Measurements from ENCODE around the gene CALCR.
"Not testable (repeated sequence)": the region's sequence is repeated elsewhere in the genome, so short reads cannot be mapped to it uniquely, and the experiment has no call there.

Gene CALCR

GRCh38 chr7:93562106-93562505 is 12.4 kb downstream of the CALCR start:
- no peak for DNase-seq (ENCODE audit: low read depth)

- DNase-seq (ENCODE audit: low read depth) = no peak
Measured at GRCh38 chr7:93559639-93560491, 14.7 kb downstream of the CALCR start.

GRCh38 chr7:93558705-93559614 is 15.6 kb downstream of the CALCR start:
- DNase-seq (ENCODE audit: low read depth) = no peak

GRCh38 chr7:93551931-93552330 is 22.6 kb downstream of the CALCR start:
- DNase-seq (ENCODE audit: low read depth) = no peak

GRCh38 chr7:93551063-93551895 is 23.2 kb downstream of the CALCR start:
- DNase-seq (ENCODE audit: low read depth) = peak; percentile 49

- no peak for DNase-seq (ENCODE audit: low read depth)
Measured at GRCh38 chr7:93547716-93548115, 26.8 kb downstream of the CALCR start.

- DNase-seq (ENCODE audit: low read depth) = no peak
Measured at GRCh38 chr7:93544691-93545090, 29.8 kb downstream of the CALCR start.

GRCh38 chr7:93538061-93538460 is 36.5 kb downstream of the CALCR start:
- DNase-seq (ENCODE audit: low read depth) = peak; percentile 17

GRCh38 chr7:93535616-93536015 is 38.9 kb downstream of the CALCR start:
- no peak for DNase-seq (ENCODE audit: low read depth)

GRCh38 chr7:93530701-93531100 is 43.8 kb downstream of the CALCR start:
- DNase-seq (ENCODE audit: low read depth) = no peak

GRCh38 chr7:93516834-93517233 is 57.7 kb downstream of the CALCR start:
- no peak for DNase-seq (ENCODE audit: low read depth)

- peak; percentile 1 for DNase-seq (ENCODE audit: low read depth)
Measured at GRCh38 chr7:93515144-93515543, 59.4 kb downstream of the CALCR start.

GRCh38 chr7:93509303-93509702 is 65.2 kb downstream of the CALCR start:
- no peak for DNase-seq (ENCODE audit: low read depth)

- DNase-seq (ENCODE audit: low read depth) = no peak
Measured at GRCh38 chr7:93503088-93503487, 71.4 kb downstream of the CALCR start.

GRCh38 chr7:93491860-93492259 is 82.7 kb downstream of the CALCR start:
- not testable (repeated sequence) for DNase-seq (ENCODE audit: low read depth)

- no peak for DNase-seq (ENCODE audit: low read depth)
Measured at GRCh38 chr7:93476491-93477344, 97.8 kb downstream of the CALCR start.

- no peak for DNase-seq (ENCODE audit: low read depth)
Measured at GRCh38 chr7:93475811-93476210, 98.7 kb downstream of the CALCR start.

GRCh38 chr7:93471456-93471855 is 103.1 kb downstream of the CALCR start:
- no peak for DNase-seq (ENCODE audit: low read depth)

GRCh38 chr7:93463764-93464163 is 110.8 kb downstream of the CALCR start:
- DNase-seq (ENCODE audit: low read depth) = no peak

GRCh38 chr7:93461350-93461749 is 113.2 kb downstream of the CALCR start:
- no peak for DNase-seq (ENCODE audit: low read depth)

GRCh38 chr7:93453262-93453661 is 121.3 kb downstream of the CALCR start:
- no peak for DNase-seq (ENCODE audit: low read depth)
